Astrocyte (in vitro differentiated cells and primary cell): ENCODE measurements around the gene SMDT1.

Experiments
- CTCF ChIP-seq: IDR thresholded peaks from 2 replicates; pipeline ENCODE4 v1.5.1; 2011; ENCODE audit warnings: low read depth, mild to moderate bottlenecking, inconsistent platforms, low read length, moderate library complexity; ENCODE audit not compliant: insufficient read depth
- EZH2 ChIP-seq: IDR thresholded peaks from 2 replicates; pipeline ENCODE4 v1.6.1; 2012; ENCODE audit warnings: mild to moderate bottlenecking, low read length, inconsistent platforms; ENCODE audit not compliant: insufficient read depth

GRCh38 chr22:42041784-42042183 lies 37.7 kb upstream of the SMDT1 start:
- TF ChIP-seq CTCF (no peak), EZH2 (no peak)
